Measurements from ENCODE around the gene DOCK2. TPM values are rescaled to one million over a fixed set of nuclear protein-coding genes. Genes with fewer than 3 reads are reported as not detected.

The DOCK2 gene
- total RNA-seq, 4 donors from 2014 or later = 2.3 to 11.2 (median 3.2) TPM

- 80% methylated on average over 2 of the region's 2 CpGs for WGBS
- no peak for TF ChIP-seq CTCF (IDR thresholded peaks at IDR 0.05)
- TF ChIP-seq EP300 (IDR thresholded peaks at IDR 0.05) = no peak
- no peak for TF ChIP-seq POLR2A (IDR thresholded peaks at IDR 0.05)
- TF ChIP-seq POLR2AphosphoS5 (IDR thresholded peaks at IDR 0.05) = no peak
Measured at GRCh38 chr5:169917500-169917899, 280.4 kb downstream of the DOCK2 start.

GRCh38 chr5:169918228-169918627, 281.2 kb downstream of the DOCK2 start:
- Histone ChIP-seq H3K4me1 (no peaks in the 10 kb centered on the region), H3K4me3 (no peak overlapping the region), H3K36me3 (no peaks in the 10 kb centered on the region), H3K27me3 (no peaks in the 10 kb centered on the region), H3K27ac (no peak overlapping the region), H3K9me3 (no peaks in the 10 kb centered on the region)
- DNase-seq (ENCODE audit: low spot score in 2 of 2) = no peak
- TF ChIP-seq EP300 (IDR thresholded peaks at IDR 0.05) = no peak
- TF ChIP-seq POLR2AphosphoS5 (IDR thresholded peaks at IDR 0.05) = no peak
- 80% methylated on average over 2 of the region's 2 CpGs for WGBS

More at GRCh38 chr5:169917500-169917899, 280.4 kb downstream of the DOCK2 start:
- no peaks in the 10 kb centered on the region for H3K36me3 ChIP-seq
- H3K27ac ChIP-seq = no peak overlapping the region
- H3K4me1 ChIP-seq = no peaks in the 10 kb centered on the region
- no peak for DNase-seq (ENCODE audit: low spot score in 2 of 2)
- no peaks in the 10 kb centered on the region for H3K27me3 ChIP-seq
- no peaks in the 10 kb centered on the region for H3K9me3 ChIP-seq
- H3K4me3 ChIP-seq = no peak overlapping the region

GRCh38 chr5:169920474-169920873, 283.4 kb downstream of the DOCK2 start:
- no peaks in the 10 kb centered on the region for H3K9me3 ChIP-seq
- TF ChIP-seq CTCF (IDR thresholded peaks at IDR 0.05) (no peak), POLR2AphosphoS5 (IDR thresholded peaks at IDR 0.05) (no peak), POLR2A (IDR thresholded peaks at IDR 0.05) (no peak), EP300 (IDR thresholded peaks at IDR 0.05) (no peak)

GRCh38 chr5:169921384-169921783, 284.3 kb downstream of the DOCK2 start:
- no peaks in the 10 kb centered on the region for H3K36me3 ChIP-seq
- no peaks in the 10 kb centered on the region for H3K27me3 ChIP-seq
- no peak overlapping the region for H3K4me3 ChIP-seq
- H3K4me1 ChIP-seq = peaks cover 4% of the 10 kb centered on the region
- WGBS = 50% methylated on average over 3 of the region's 3 CpGs
- H3K9me3 ChIP-seq = no peaks in the 10 kb centered on the region
- DNase-seq (ENCODE audit: low spot score in 2 of 2) = no peak
- H3K27ac ChIP-seq = no peak overlapping the region
- TF ChIP-seq EP300 (IDR thresholded peaks at IDR 0.05) = no peak
- no peak for TF ChIP-seq POLR2AphosphoS5 (IDR thresholded peaks at IDR 0.05)
- TF ChIP-seq CTCF (IDR thresholded peaks at IDR 0.05) = no peak
- no peak for TF ChIP-seq POLR2A (IDR thresholded peaks at IDR 0.05)

More at GRCh38 chr5:169920474-169920873, 283.4 kb downstream of the DOCK2 start:
- no peak for DNase-seq (ENCODE audit: low spot score in 2 of 2)
- H3K27ac ChIP-seq = no peak overlapping the region
- H3K4me3 ChIP-seq = no peak overlapping the region
- H3K4me1 ChIP-seq = peaks cover 4% of the 10 kb centered on the region
- H3K36me3 ChIP-seq = no peaks in the 10 kb centered on the region
- 13% methylated on average over 1 of the region's 3 CpGs for WGBS
- no peaks in the 10 kb centered on the region for H3K27me3 ChIP-seq

GRCh38 chr5:169921949-169922348, 284.9 kb downstream of the DOCK2 start:
- WGBS = 48% methylated on average over 1 of the region's 1 CpG

More at GRCh38 chr5:169921949-169922348, 284.9 kb downstream of the DOCK2 start:
- Histone ChIP-seq H3K27ac (no peak overlapping the region), H3K4me1 (peaks cover 4% of the 10 kb centered on the region), H3K9me3 (no peaks in the 10 kb centered on the region), H3K27me3 (no peaks in the 10 kb centered on the region), H3K36me3 (no peaks in the 10 kb centered on the region), H3K4me3 (no peak overlapping the region)
- no peak for TF ChIP-seq POLR2A (IDR thresholded peaks at IDR 0.05)
- TF ChIP-seq POLR2AphosphoS5 (IDR thresholded peaks at IDR 0.05) = no peak
- no peak for TF ChIP-seq CTCF (IDR thresholded peaks at IDR 0.05)
- TF ChIP-seq EP300 (IDR thresholded peaks at IDR 0.05) = no peak
- DNase-seq (ENCODE audit: low spot score in 2 of 2) = no peak
